Measurements from ENCODE around the gene CFAP65. TPM values are rescaled to one million over a fixed set of nuclear protein-coding genes. Genes with fewer than 3 reads are reported as not detected.

Gene CFAP65
- total RNA-seq, 4 donors from 2014 or later = under 0.01 to 1.3 (median 0.78) TPM; not detected in 1

GRCh38 chr2:219027511-219028055 is 13.7 kb downstream of the CFAP65 start:
- Histone ChIP-seq H3K9me3 (no peaks in the 10 kb centered on the region), H3K4me3 (replicated peaks in 1 of 3) (no peak overlapping the region), H3K27ac (no peak overlapping the region), H3K36me3 (no peaks in the 10 kb centered on the region), H3K27me3 (no peaks in the 10 kb centered on the region), H3K4me1 (no peaks in the 10 kb centered on the region)
- DNase-seq = no peak
- TF ChIP-seq POLR2A (IDR thresholded peaks at IDR 0.05) = no peak
- TF ChIP-seq, protein P1, sequence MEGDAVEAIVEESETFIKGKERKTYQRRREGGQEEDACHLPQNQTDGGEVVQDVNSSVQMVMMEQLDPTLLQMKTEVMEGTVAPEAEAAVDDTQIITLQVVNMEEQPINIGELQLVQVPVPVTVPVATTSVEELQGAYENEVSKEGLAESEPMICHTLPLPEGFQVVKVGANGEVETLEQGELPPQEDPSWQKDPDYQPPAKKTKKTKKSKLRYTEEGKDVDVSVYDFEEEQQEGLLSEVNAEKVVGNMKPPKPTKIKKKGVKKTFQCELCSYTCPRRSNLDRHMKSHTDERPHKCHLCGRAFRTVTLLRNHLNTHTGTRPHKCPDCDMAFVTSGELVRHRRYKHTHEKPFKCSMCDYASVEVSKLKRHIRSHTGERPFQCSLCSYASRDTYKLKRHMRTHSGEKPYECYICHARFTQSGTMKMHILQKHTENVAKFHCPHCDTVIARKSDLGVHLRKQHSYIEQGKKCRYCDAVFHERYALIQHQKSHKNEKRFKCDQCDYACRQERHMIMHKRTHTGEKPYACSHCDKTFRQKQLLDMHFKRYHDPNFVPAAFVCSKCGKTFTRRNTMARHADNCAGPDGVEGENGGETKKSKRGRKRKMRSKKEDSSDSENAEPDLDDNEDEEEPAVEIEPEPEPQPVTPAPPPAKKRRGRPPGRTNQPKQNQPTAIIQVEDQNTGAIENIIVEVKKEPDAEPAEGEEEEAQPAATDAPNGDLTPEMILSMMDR (IDR thresholded peaks at IDR 0.05) = no peak
- WGBS, 2 donors = 91 to 94% methylated on average over 20 to 22 of the region's 22 CpGs
- intact Hi-C loops (cut with DNase I) = no loop called here

DNA sequence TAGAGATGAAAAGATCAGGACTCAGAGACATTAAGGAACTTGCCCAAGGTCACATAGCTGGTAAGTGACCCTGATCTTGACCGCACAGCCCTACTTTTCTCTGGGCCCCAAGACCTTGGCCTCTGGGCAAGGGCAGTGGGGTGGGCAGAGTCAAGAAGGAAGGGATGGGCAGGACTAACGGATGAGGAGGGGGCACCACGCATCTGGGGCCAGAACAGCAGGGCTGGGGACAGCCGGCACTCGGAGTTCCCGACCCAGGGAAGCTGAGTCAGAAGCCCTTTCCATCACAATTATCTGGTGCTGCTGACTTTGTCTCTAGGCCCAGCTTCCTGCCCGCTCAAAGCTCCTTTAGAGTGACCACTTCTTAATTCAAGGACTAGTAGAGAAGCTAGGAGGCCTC is 14.4 kb downstream of the CFAP65 start:
- Histone ChIP-seq H3K36me3 (no peaks in the 10 kb centered on the region), H3K27ac (no peak overlapping the region), H3K27me3 (no peaks in the 10 kb centered on the region), H3K4me1 (no peaks in the 10 kb centered on the region), H3K4me3 (replicated peaks in 1 of 3) (no peak overlapping the region), H3K9me3 (no peaks in the 10 kb centered on the region)
- TF ChIP-seq, protein P1 (IDR thresholded peaks at IDR 0.05) = no peak
- TF ChIP-seq POLR2A (IDR thresholded peaks at IDR 0.05) = no peak
- 80 to 92% methylated on average over 7 of the region's 7 CpGs for WGBS, 2 donors
- intact Hi-C loops (cut with DNase I) = no loop called here
- no peak for DNase-seq

- Histone ChIP-seq H3K9me3 (no peaks in the 10 kb centered on the region), H3K4me3 (replicated peaks in 1 of 3) (no peak overlapping the region), H3K4me1 (no peaks in the 10 kb centered on the region), H3K36me3 (no peaks in the 10 kb centered on the region), H3K27me3 (no peaks in the 10 kb centered on the region), H3K27ac (no peak overlapping the region)
- TF ChIP-seq, protein P1 (IDR thresholded peaks at IDR 0.05) = no peak
- TF ChIP-seq POLR2A (IDR thresholded peaks at IDR 0.05) = no peak
- 84 to 87% methylated on average over 8 to 15 of the region's 18 CpGs for WGBS, 2 donors
- DNase-seq = no peak
- intact Hi-C loops (cut with DNase I) = no loop called here
Measured at GRCh38 chr2:219025637-219026585, 15.4 kb downstream of the CFAP65 start.

GRCh38 chr2:219024059-219024458 is 17.3 kb downstream of the CFAP65 start:
- H3K36me3 ChIP-seq = no peaks in the 10 kb centered on the region
- no peak overlapping the region for H3K4me3 ChIP-seq (replicated peaks in 1 of 3)
- DNase-seq = no peak
- WGBS, 2 donors = 80 to 87% methylated on average over 11 of the region's 11 CpGs
- intact Hi-C loops (cut with DNase I) = no loop called here
- no peaks in the 10 kb centered on the region for H3K27me3 ChIP-seq
- H3K9me3 ChIP-seq = no peaks in the 10 kb centered on the region
- H3K4me1 ChIP-seq = no peaks in the 10 kb centered on the region
- no peak overlapping the region for H3K27ac ChIP-seq
- TF ChIP-seq, protein P1 (IDR thresholded peaks at IDR 0.05) = no peak
- TF ChIP-seq POLR2A (IDR thresholded peaks at IDR 0.05) = no peak

DNA sequence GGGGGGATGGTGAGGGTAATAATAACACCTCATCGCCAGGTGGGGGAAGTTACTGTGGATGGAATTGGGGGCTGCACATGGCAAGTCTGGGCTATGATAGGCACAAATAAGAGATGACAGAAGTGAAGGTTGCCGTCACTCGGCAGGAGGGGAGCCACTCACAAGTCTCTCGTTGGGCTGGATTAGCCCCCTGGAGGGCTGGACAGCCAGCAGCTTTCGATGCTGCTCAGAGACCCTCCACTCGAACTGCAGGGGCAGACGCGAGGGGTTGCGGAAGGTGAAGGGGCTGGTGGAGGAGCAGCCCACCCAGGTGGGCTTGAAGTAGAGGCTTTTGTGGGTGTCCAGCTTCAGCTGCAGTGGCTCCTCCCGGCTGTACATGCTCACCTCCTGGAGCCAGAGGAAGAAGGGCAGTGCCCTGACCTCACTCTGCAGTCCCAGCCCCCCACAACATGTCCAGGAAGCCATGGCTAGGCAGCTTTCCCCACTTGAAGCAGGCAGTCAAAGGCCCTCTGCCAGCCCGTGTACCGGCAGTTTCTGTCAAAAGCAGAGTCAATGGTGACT is 18.2 kb downstream of the CFAP65 start:
- no peak overlapping the region for H3K27ac ChIP-seq
- TF ChIP-seq, protein P1 (IDR thresholded peaks at IDR 0.05) = no peak
- TF ChIP-seq POLR2A (IDR thresholded peaks at IDR 0.05) = no peak
- H3K27me3 ChIP-seq = no peaks in the 10 kb centered on the region
- WGBS, 2 donors = 74 to 77% methylated on average over 5 to 12 of the region's 12 CpGs
- no peaks in the 10 kb centered on the region for H3K9me3 ChIP-seq
- no peak for DNase-seq
- no peak overlapping the region for H3K4me3 ChIP-seq (replicated peaks in 1 of 3)
- no peaks in the 10 kb centered on the region for H3K36me3 ChIP-seq
- H3K4me1 ChIP-seq = no peaks in the 10 kb centered on the region
- intact Hi-C loops (cut with DNase I) = no loop called here
